HG02943 (cell line): ENCODE measurements around the gene BHMT.
"Not testable (repeated sequence)": the region's sequence is repeated elsewhere in the genome, so short reads cannot be mapped to it uniquely, and the experiment has no call there.

Source experiments
- ATAC-seq: cut with Tn5 transposase; IDR thresholded peaks from one replicate; pipeline ENCODE4 v1.9.1; 2021; ENCODE audit warnings: mild to moderate bottlenecking, low read depth, moderate library complexity; ENCODE audit not compliant: unreplicated experiment

BHMT gene

GRCh38 chr5:79171635-79172245, 60.1 kb downstream of the BHMT start:
- ATAC-seq = no peak

GRCh38 chr5:79172269-79172668, 60.7 kb downstream of the BHMT start:
- no peak for ATAC-seq

- no peak for ATAC-seq
These were observed 62.0 kb downstream of the BHMT start for GRCh38 chr5:79173626-79174025.

- ATAC-seq = not testable (repeated sequence)
These were observed 68.8 kb downstream of the BHMT start for GRCh38 chr5:79180449-79180848.

- no peak for ATAC-seq
These were observed 69.9 kb downstream of the BHMT start for GRCh38 chr5:79181419-79182022.
